HCT116 (cell line): ENCODE results near the gene FN3K.

Source experiments
- MAX ChIP-seq: IDR thresholded peaks from 2 replicates; pipeline ENCODE4 v1.6.1; 2012
- POLR2AphosphoS5 ChIP-seq: IDR thresholded peaks from 2 replicates; pipeline ENCODE4 v1.6.1; 2011; ENCODE audit warnings: mild to moderate bottlenecking, low read depth, low read length, moderate library complexity
- TF ChIP-seq, protein P1 (sequence below), 3 experiments: fragments of 200-600 bp in 1 of 3; sonication (generic) in 1 of 3; IDR thresholded peaks in 2 of 3; conservative IDR thresholded peaks in 1 of 3; 2 replicates each; pipeline ENCODE4 v1.5.1; 2012 to 2017; ENCODE audit warnings: low read depth in 2 of 3, low read length in 2 of 3, antibody characterized with exemption in 1 of 3, borderline replicate concordance in 1 of 3, control low read depth in 1 of 3, mild to moderate bottlenecking in 1 of 3, mixed read lengths in 1 of 3, mixed run types in 1 of 3, moderate library complexity in 1 of 3; ENCODE audit not compliant: insufficient read depth in 1 of 3

DNA sequence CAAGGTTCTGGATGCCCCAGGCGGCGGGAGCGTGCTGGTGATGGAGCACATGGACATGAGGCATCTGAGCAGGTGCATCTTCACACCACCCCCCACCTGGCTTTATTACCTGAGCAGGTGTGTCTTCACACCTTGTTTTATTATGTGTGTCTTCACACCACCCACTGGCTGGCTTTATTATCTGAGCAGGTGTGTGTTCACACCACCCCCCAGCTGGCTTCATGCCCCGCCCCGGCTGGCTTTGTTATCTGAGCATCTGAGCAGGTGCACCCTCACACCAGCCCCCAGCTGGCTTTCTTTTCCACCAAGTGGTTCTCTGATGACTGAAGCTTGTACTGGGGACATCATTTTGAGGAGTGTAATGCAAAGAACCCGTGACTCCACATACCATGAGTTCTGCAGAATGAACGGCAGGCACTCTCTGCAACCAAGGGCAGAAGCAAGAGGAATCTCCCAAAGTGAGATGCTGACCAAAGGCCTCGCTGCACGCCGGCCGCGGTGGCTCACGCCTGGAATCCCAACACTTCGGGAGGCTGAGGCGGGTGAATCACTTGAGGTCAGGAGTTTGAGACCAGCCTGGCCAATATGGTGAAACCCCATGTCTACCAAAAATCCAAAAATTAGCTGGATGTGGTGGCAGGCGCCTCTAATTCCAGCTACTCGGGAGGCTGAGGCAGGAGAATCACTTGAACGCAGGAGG, 16.3 kb upstream of the FN3K start:
- TF ChIP-seq MAX (no peak), POLR2AphosphoS5 (no peak)
- TF ChIP-seq, protein P1, sequence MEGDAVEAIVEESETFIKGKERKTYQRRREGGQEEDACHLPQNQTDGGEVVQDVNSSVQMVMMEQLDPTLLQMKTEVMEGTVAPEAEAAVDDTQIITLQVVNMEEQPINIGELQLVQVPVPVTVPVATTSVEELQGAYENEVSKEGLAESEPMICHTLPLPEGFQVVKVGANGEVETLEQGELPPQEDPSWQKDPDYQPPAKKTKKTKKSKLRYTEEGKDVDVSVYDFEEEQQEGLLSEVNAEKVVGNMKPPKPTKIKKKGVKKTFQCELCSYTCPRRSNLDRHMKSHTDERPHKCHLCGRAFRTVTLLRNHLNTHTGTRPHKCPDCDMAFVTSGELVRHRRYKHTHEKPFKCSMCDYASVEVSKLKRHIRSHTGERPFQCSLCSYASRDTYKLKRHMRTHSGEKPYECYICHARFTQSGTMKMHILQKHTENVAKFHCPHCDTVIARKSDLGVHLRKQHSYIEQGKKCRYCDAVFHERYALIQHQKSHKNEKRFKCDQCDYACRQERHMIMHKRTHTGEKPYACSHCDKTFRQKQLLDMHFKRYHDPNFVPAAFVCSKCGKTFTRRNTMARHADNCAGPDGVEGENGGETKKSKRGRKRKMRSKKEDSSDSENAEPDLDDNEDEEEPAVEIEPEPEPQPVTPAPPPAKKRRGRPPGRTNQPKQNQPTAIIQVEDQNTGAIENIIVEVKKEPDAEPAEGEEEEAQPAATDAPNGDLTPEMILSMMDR (IDR thresholded peaks at IDR 0.05 in 2 of 3, conservative IDR thresholded peaks at IDR 0.05 in 1 of 3; ENCODE audit: borderline replicate concordance in 1 of 3, insufficient read depth in 1 of 3, low read depth in 2 of 3, low read length in 2 of 3), result no peak
